GM21381 (cell line): ENCODE results near the gene CD276.
"Not testable (repeated sequence)": the region's sequence is repeated elsewhere in the genome, so short reads cannot be mapped to it uniquely, and the experiment has no call there.

ENCODE experiments used
- ATAC-seq: cut with Tn5 transposase; IDR thresholded peaks from one replicate; pipeline ENCODE4 v1.9.1; 2021; ENCODE audit warnings: mild to moderate bottlenecking, moderate library complexity; ENCODE audit not compliant: unreplicated experiment

The CD276 gene

GRCh38 chr15:73684581-73685455 is 635 bp downstream of the CD276 start:
- no peak for ATAC-seq

- no peak for ATAC-seq
Measured at GRCh38 chr15:73685981-73686380, 1.8 kb downstream of the CD276 start.

- ATAC-seq: no peak
Measured at GRCh38 chr15:73686781-73687256, 2.6 kb downstream of the CD276 start.

- ATAC-seq: no peak
Measured at GRCh38 chr15:73687351-73687750, 3.2 kb downstream of the CD276 start.

DNA sequence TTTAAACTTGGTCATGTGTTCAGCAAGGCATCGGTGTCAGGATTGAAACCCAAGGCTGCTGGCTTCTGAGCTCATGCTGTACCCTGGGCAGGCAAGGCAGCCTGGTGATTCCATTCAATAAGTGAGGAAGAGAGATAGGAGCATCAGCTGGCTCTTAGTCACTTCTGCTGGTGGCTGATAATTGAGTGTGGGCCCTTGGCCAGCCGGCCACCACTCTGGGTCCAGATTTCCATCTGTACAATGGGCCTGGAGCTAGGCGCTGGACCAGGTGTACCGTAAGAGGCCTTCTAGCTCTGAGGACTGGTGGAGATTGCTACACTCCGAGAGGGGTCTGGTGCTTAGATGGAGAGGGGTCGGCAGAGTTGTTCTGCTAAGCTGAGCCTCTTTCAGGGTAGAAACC is 4.3 kb downstream of the CD276 start:
- no peak for ATAC-seq

DNA sequence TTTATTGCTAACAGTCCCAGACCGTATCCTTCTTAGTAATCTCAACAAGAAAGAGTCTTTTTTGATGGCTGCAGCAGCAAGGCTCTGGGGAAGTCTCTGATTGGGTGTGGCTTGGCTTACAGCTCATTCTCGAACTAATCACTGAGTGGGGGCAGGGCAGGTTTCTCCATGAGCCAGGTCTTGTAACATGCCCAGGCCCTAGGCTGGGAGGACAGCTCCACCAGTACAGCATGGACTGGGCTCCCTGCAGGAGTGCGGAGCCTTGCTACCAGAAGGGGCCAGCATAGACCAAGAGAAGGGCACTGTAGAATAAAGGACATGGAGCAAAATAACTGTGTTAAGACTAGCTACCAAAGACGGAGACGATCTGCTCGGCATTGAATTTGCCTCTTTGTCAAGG is 7.2 kb downstream of the CD276 start:
- no peak for ATAC-seq

GRCh38 chr15:73694419-73694818 is 10.2 kb downstream of the CD276 start:
- no peak for ATAC-seq

- ATAC-seq: no peak
Measured at GRCh38 chr15:73695773-73696640, 11.8 kb downstream of the CD276 start.

GRCh38 chr15:73696641-73697001 is 12.4 kb downstream of the CD276 start:
- no peak for ATAC-seq

DNA sequence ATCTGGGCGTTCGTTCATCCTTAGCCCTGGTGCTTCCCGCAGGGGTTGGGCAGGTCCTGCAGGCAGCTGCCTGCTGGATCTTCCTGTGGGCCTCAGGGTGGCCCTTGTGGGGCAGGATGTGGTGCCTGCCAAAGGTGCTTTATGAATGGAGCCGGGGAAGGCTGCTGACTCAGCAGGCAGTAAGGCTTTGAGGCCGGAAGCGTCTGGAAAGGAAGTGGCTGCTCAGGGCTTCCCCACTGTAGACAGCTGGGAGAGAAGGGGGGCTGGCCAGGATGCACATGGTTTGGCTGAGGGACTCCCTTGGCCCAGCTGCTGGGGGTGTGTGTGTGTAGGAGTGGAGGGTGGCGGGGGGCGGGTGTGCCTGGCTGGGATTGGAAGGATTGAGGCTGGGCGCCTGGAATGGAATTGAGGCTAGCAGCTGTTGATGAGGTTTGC is 12.9 kb downstream of the CD276 start:
- ATAC-seq: peak; percentile 85

- no peak for ATAC-seq
Measured at GRCh38 chr15:73699249-73700040, 15.3 kb downstream of the CD276 start.

DNA sequence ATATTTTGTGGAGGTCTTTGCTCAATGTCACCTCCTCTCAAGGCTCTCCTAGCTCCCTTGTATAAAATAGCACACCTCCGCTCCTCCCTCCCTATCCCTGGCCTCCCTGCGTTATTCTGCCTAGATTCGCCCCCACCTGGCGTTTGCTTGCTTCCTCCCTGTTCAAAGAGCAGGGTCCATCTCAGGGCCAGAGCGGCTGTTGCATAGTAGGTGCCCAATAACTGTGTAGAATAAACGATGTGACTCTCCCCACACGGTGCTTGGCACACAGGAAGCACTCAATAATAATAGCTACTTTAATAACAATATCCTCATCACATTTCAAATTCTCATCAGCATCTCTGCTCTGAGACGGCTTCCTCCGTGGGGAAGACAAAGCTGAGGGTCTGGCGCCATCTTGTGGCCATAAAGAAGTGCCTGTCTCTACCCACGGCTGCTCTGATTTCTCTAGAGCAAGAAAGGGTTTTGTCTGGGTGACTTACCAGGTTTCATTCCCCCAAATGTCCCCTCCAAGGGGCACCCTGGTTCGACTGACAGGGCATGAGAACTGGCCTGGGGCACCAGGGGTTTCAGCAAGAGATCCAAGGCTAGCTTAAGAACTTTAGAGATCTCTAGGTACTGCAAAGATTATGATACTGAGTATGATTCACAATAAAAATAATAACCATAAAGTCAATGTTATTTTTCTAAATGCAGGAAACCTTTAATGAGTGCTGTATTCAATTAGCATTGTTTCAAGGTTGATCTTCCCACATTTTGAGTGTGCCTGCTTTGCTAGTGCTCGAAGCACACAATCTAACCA is 16.1 kb downstream of the CD276 start:
- ATAC-seq: no peak

- not testable (repeated sequence) for ATAC-seq
Measured at GRCh38 chr15:73702311-73703239, 18.4 kb downstream of the CD276 start.

- ATAC-seq: not testable (repeated sequence)
Measured at GRCh38 chr15:73703601-73704000, 19.4 kb downstream of the CD276 start.

DNA sequence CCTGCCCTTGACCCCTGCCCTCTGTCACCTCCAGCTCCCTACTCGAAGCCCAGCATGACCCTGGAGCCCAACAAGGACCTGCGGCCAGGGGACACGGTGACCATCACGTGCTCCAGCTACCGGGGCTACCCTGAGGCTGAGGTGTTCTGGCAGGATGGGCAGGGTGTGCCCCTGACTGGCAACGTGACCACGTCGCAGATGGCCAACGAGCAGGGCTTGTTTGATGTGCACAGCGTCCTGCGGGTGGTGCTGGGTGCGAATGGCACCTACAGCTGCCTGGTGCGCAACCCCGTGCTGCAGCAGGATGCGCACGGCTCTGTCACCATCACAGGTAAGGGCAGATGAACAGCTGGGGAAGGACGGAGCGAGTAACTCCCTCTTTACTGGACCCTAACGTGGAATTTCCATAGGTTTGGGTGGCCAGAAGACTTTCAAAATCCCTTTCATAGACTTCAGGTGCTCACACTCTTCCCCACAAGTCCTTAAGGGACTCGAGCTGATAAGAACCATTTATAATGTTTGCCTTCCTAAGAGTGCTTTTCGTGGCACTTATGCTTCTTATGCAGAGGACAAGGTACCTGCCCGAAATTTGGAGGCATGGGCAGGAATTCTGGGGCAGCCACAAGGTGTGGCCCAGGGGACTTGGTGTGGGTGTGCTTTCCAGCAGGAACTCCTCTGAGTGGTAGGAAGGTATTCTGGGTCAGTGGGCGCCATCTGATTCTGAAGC is 20.1 kb downstream of the CD276 start:
- ATAC-seq: not testable (repeated sequence)

DNA sequence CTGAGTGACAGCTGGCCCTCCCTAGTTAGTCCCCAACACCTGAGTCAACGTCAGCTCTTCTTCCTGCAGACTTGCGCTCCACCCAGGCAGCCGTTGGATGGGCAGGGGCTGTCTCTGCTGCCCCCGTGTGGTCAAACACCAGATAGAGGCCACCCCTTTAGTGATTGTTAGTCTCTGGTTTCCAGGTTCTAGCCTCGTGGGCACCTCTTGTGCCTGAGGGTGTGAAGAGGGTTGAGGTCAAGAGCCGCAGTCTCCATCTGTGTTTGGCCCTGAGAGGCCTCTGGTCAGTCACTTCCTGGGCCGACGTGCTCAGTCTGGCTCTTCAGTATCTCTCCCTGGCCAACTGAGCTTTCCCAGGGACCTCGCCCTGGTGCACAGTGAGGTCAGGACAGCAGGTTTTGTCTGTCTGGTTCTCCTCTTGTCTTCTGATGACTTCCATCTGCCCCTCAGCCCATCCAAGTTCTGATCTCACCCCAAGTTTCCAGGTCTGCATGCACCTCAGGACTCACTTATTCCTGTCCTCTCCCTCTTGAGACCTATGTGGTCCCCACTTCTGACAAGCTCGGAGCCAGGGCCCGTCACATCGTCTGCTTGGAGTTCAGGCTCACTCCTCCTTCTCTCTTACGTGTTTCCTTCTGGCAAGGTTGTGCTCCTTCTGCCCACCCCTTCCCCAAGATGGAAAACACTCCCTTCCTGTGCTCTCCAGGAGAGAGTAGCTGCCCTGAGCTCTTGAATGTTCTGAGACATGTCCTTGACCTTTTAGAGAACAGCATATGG is 20.9 kb downstream of the CD276 start:
- ATAC-seq: no peak

GRCh38 chr15:73708691-73709090 is 24.5 kb downstream of the CD276 start:
- ATAC-seq: no peak

DNA sequence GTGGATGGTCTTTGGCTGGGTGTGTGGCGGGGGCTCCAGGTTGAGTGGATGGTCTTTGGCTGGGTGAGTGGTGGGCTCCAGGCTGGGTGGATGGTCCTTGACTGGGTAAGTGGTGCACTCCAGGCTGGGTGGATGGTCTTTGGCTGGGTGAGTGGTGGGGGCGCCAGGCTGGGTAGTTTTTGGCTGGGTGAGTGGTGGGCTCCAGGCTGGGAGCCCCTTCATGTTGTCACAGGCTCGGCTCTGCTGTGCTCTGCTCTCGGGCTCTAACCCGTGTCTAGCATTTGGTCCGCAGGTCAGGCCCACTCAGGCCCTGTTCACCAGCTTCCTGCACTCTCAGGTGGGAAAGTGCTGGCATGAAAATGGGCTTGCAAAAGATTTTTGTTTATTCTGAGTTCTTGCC is 25.1 kb downstream of the CD276 start:
- no peak for ATAC-seq
